ENCODE measurements around the gene FDXR.

FDXR gene

GRCh38 chr17:74856112-74856511 lies 16.7 kb downstream of the FDXR start:
- no peak for FAIRE-seq

DNA sequence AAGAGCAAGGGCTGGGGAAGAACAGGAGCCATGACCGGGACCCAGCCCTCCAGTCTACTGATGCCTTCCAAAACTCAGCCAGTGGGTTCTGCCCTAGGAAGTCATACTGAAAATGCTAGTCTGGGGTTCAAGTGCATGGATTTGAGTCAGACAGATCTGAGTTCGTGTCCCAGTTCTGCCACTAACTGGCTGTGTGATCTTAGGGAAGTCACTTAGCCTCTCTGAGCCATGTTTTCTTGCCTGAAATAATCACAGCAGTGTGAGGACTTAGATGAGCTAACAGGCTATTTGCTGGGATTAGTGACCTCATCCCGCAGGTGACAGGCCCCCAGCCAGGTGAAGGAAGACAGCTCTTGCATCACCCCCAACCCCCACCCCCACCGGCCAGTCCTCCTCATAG lies 17.5 kb downstream of the FDXR start:
- FAIRE-seq, result no peak

- FAIRE-seq, result no peak
These were observed 18.0 kb downstream of the FDXR start for GRCh38 chr17:74854792-74855191.

GRCh38 chr17:74853669-74854068 lies 19.1 kb downstream of the FDXR start:
- FAIRE-seq, result no peak

- no peak for FAIRE-seq
These were observed 19.8 kb downstream of the FDXR start for GRCh38 chr17:74853048-74853397.

DNA sequence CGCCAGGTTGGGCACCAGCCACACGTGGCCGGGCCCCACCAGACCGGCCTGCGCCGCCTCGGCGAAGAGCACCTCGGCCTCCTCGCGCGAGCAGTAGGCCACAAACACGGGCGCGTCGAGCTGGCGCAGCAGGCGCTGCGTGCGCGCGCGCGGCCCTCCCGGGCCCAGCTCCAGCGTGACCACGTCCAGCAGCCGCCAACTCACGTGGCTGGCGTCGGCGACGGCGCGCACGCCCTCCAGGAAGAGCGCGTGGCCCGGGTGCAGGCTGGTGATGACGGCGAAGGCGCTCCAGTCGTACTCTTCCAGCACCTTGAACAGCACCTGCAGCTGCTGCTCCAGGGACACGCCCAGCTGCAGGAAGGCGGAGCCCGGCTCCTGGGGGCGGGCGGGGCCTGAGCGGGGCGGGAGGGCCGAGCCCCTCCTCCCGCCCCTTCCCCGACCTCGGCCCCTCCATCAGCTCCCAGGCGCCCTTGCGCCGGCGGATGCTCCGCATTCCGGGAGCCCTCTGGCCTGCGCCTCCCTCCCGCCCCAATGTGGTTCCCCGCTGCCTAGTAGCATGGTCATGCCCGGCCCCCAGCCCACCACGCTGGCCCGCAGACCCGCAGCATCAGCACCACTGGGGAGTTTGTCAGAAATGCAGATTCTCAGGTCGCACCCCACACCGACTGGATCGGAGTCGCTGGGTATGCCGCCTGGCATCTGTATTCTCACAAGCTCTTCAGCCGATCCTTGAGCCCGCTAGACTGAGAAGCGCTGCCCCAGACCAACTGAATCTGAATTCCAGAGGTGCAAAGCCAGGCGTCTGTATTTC lies 20.4 kb downstream of the FDXR start:
- FAIRE-seq, result no peak

DNA sequence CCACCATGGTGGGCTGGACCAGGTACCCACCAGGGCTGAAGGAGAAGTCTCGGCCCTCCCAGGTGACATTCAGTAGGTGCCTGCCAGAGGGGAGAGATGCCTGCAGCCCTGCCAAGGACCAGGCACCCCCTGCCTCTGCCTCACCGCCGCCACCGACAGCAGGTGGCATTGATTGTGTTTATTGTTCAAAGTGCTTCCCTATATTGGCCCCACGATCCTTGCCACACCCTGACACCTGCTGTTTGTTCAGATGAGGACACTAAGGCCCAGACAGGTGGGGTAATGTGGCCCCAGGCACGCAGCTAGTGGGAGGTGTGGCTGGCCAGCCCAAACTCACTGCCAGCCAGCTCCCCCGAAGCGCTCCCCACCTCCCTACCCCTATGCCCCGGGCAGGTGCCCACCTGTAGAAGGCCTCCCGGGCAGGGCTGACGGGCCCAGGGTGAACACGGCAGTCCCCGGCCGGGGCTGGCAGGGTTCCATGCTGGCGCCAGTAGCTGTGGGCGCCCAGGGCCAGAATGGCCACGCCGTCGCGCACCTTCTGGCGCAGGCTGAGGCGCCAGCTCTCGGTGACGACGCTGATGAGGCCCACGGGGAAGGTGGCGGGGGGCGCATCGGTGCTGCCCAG lies 21.1 kb downstream of the FDXR start:
- FAIRE-seq, result no peak

GRCh38 chr17:74850914-74851313 lies 21.9 kb downstream of the FDXR start:
- no peak for FAIRE-seq

DNA sequence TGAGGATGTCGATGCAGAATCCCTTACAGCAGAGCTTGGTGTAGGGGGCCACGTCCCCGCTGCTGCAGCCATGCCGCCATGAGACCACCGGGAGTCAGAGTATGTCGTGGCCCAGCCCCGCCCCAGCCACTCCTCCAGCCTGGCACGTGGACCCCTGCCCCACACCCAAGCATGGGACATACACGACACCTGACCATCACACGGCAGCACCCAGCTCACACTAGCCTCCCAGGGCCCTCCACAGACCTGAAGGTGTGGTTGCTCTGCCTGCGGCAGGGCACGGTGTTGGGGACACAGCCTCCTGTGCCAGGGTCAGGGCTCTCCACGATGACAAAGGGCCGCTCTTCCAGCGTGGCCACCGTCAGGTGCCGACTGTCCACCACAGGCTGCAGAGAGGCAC lies 22.5 kb downstream of the FDXR start:
- no peak for FAIRE-seq

- FAIRE-seq, result no peak
These were observed 24.0 kb downstream of the FDXR start for GRCh38 chr17:74848656-74849399.

DNA sequence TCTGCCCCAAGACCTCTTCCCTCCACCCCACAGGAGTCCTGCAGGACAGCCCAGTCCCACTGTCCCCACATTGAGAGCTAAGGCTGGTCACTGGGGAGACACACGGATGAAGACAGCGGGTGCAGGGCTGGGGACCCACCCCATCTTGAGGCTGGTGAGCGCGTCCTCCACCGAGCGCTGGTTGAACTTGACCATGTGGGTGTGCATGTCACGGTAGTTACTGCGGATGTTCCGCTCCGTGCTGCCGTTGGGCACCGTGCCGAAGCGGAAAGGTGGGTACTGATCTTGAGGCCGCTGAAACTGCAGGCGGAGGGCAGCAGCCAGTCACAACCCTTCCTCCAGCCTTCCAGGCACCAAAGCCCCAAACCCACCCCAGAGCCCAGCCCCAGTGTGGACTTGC lies 26.2 kb downstream of the FDXR start:
- no peak for FAIRE-seq

GRCh38 chr17:74843352-74843627 lies 29.5 kb downstream of the FDXR start:
- no peak for FAIRE-seq

- FAIRE-seq, result no peak
These were observed 30.0 kb downstream of the FDXR start for GRCh38 chr17:74842599-74843351.

GRCh38 chr17:74842146-74842598 lies 30.6 kb downstream of the FDXR start:
- no peak for FAIRE-seq

DNA sequence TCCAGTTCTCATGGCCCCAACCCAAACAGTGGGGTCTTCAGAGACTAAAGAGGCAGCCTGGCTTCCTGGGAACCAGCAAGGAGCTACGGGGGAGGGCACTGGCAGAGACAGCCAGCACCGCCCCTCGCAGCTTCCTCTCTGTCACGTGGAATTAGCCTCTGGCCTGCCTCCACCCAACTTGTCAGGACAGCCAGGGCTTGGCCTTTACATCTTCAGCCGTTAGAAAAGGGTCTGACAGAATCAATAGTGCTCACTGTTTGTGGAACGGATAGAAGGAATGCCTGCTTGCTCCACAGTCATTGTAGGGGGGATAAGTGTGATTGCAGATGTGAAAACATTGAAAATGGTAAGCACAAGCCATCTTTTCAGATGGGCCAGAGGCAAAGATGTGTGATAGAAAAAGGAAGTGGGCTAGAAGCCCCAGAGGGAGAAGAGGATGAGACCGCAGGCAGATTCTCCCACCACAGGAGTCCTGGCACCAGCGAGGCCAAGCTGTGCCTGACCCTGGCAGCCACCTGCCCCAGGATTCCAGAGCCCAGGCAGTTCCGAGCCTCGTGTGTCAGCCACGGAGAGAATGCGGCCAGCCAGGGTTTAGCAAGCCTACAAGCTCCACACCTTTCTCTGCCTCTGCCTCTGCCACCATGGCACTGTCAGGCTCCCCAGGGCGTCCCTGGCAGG lies 31.7 kb downstream of the FDXR start:
- no peak for FAIRE-seq

GRCh38 chr17:74839990-74840852 lies 32.6 kb downstream of the FDXR start:
- FAIRE-seq, result no peak

- no peak for FAIRE-seq
These were observed 34.5 kb downstream of the FDXR start for GRCh38 chr17:74838274-74838673.

DNA sequence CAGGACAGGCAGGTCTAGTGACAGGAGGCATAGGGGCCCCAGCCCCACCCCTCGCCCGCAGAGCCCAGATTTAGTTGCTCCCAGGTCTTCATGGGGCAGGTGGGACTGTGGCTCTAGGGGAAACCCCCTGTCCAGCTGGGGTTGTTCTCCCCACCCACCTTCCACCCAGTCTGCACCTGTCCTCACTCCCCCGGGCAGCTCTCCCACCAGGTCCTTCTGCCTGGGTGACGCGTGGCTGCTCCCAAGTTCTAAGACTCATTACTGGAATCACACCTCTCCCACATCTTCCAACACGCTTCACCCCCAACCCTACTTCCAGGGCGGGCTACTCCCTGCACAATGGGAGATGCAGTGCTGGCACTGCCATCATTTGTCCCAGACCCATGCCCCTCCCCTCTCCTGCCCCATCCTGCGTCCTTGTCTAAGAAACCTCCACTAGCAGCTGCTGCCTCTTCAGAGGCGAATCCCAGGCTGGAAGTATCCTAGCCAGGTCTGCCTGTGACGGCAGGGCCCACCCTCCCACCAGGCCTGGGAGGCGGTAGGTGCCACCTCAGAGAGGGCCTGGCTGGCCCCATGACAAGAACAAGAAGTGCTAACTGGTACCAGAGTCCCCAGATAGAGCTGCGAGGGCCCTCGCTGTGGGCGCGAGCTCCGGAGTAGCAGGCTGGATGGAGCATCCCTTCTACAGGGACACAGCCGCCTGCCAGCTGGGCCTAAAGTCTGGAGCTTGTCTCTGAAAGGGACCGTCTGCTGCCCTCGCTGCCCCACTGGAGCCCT lies 35.9 kb downstream of the FDXR start:
- no peak for FAIRE-seq

GRCh38 chr17:74836191-74836590 lies 36.6 kb downstream of the FDXR start:
- FAIRE-seq, result no peak

DNA sequence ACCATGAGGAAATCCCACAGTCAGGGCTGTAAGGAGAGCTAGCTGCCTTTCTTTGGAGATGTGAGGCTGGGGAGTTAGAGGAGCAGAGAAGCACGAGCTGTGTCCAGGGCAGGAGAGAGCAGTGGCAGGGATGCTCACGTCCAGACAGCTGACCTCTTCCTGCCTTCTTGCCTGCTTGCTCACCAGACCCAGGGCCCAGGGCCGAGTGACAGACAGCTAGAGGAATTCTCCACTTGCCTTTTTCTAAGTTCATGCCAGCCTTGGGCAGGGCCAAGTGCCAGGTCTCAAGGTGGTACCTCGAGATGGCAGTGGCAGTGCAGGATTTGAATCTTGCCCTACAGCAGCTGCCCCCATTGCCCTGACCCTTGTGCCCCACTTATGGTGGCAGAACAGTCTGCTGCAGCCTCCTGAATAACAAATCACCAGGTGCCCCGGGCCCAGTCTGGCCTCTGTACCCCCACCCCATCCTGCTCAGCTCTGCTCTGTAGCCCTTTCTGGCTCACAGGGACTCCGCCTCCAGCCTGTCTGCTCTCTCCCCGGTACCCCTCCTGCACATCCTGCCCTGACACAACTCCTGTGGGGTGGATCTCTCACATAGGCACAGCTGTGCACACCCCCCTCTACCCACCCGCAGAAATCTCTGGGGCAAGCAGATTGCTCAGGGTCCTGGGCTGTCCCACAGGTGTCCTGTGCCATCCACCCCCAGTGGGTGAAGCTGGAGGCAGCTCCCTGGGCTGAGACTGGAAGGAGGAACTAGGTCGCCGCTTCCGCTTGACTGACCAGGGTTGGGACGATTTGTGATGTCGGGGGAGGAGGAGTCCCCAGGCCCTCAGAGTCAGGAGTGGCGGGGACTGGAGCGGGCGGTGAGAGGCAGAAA lies 39.1 kb downstream of the FDXR start:
- FAIRE-seq, result no peak
